K562 (cell line): ENCODE data around the gene RNF41. TPM values are rescaled to one million over a fixed set of nuclear protein-coding genes. Genes with fewer than 3 reads are reported as not detected.
A peak's percentile ranks its signal among the peaks of the same experiment; 100 is the strongest.

ENCODE experiments used
- ATF7 ChIP-seq: fragments of 450-650 bp; IDR thresholded peaks from 2 replicates; pipeline ENCODE4 v1.7.1; 2014; ENCODE audit warnings: mild to moderate bottlenecking, moderate library complexity
- BHLHE40 ChIP-seq: IDR thresholded peaks from 2 replicates; pipeline ENCODE4 v1.6.1; 2011; ENCODE audit warnings: low read length, improper control_type of control experiment
- CHD1 ChIP-seq: fragments of 200-600 bp; sonication (generic); IDR thresholded peaks from one replicate; pipeline ENCODE4 v1.6.1; 2012; ENCODE audit warnings: mild to moderate bottlenecking, moderate library complexity, low read length, inconsistent platforms
- DPF2 ChIP-seq: fragments of 450-650 bp; IDR thresholded peaks from 2 replicates; pipeline ENCODE4 v1.6.1; 2016
- ETV1 ChIP-seq: fragments of 450-650 bp; conservative IDR thresholded peaks from 2 replicates; pipeline ENCODE4 v1.6.1; 2016; ENCODE audit warnings: missing genetic modification characterization, control low read depth, low read depth, missing compliant biosample characterization
- FOXP1 ChIP-seq: sonication (generic); formaldehyde crosslinking; IDR thresholded peaks from 2 replicates; pipeline ENCODE4 v1.8.0; 2022; ENCODE audit warnings: mild to moderate bottlenecking, missing genetic modification reagents
- GABPA ChIP-seq: fragments of 200-800 bp; sonication (Bioruptor generic); conservative IDR thresholded peaks from 2 replicates; pipeline ENCODE4 v1.6.1; 2016; ENCODE audit warnings: low read depth, missing genetic modification characterization, missing compliant biosample characterization
- GTF2F1 ChIP-seq: IDR thresholded peaks from 2 replicates; pipeline ENCODE4 v1.6.1; 2011; ENCODE audit warnings: low read depth, low read length, improper control_type of control experiment
- NR1H2 ChIP-seq: sonication (generic); formaldehyde crosslinking; IDR thresholded peaks from 2 replicates; pipeline ENCODE4 v1.4.0; 2020; ENCODE audit warnings: mild to moderate bottlenecking, missing genetic modification reagents
- PHB2 ChIP-seq: fragments of 450-650 bp; IDR thresholded peaks from 2 replicates; pipeline ENCODE4 v1.6.1; 2017; ENCODE audit warnings: low read depth
- POLR2A ChIP-seq: fragments of 450-650 bp; conservative IDR thresholded peaks from 2 replicates; pipeline ENCODE4 v1.6.1; 2016
- POLR2AphosphoS5 ChIP-seq: IDR thresholded peaks from 2 replicates; pipeline ENCODE4 v1.6.1; 2011; ENCODE audit warnings: mild to moderate bottlenecking, low read depth, low read length, moderate library complexity; ENCODE audit not compliant: control insufficient read depth, insufficient read depth
- TEAD4 ChIP-seq, 2 experiments: sonication (generic) in 1 of 2; formaldehyde crosslinking in 1 of 2; IDR thresholded peaks; 2 replicates each; pipeline versions ENCODE4 v1.6.1 to v1.8.0; 2012 to 2022; ENCODE audit warnings: borderline replicate concordance in 1 of 2, inconsistent platforms in 1 of 2, low read length in 1 of 2, mild to moderate bottlenecking in 1 of 2, missing genetic modification reagents in 1 of 2
- ZKSCAN3 ChIP-seq: fragments of 250-450 bp; sonication (Bioruptor Pico); IDR thresholded peaks from 2 replicates; pipeline ENCODE4 v1.4.0; 2020
- ZNF830 ChIP-seq: fragments of 250-450 bp; sonication (Bioruptor Pico); IDR thresholded peaks from 2 replicates; pipeline ENCODE4 v1.5.0; 2021; ENCODE audit warnings: mild to moderate bottlenecking
- polyA plus RNA-seq, 8 experiments: library from polyadenylated mRNA; depleted of rRNA in 4 of 8; stranded (reverse) in 5 of 8; unstranded in 3 of 8; fragments of >200 nt; fragmentation: Nextera tagmentation in 2 of 8; fragmentation: Illumina TruSeq in 1 of 8; extraction: Ambion mirVana in 2 of 8; extraction: Trizol in 1 of 8; gene quantifications; 2 replicates each; pipeline versions ENCODE4 v1.2.1 to v1.2.3, GENCODE V29; 2011 to 2014; ENCODE audit warnings: inconsistent platforms in 1 of 8, missing spikeins in 1 of 8
- total RNA-seq, 7 experiments: library from RNA; depleted of rRNA in 6 of 7; stranded (reverse); fragments of >200 nt in 6 of 7; fragmentation: Illumina TruSeq in 2 of 7; extraction: Trizol in 2 of 7; gene quantifications; 2 replicates each; pipeline versions ENCODE4 v1.2.1 to v1.2.3, GENCODE V29; 2011 to 2021; ENCODE audit warnings: low replicate concordance in 1 of 7
- TF ChIP-seq, protein P1 (sequence below): fragments of 450-650 bp; IDR thresholded peaks from 2 replicates; pipeline ENCODE4 v1.6.1; 2017; ENCODE audit warnings: mild to moderate bottlenecking, moderate library complexity

The RNF41 gene
- total and polyA plus RNA-seq, 9 of the 15 experiments (the other 6 are each of a cell fraction or from before 2014, with no cell fraction given): 28.2 to 46.8 (median 33.8) TPM

DNA sequence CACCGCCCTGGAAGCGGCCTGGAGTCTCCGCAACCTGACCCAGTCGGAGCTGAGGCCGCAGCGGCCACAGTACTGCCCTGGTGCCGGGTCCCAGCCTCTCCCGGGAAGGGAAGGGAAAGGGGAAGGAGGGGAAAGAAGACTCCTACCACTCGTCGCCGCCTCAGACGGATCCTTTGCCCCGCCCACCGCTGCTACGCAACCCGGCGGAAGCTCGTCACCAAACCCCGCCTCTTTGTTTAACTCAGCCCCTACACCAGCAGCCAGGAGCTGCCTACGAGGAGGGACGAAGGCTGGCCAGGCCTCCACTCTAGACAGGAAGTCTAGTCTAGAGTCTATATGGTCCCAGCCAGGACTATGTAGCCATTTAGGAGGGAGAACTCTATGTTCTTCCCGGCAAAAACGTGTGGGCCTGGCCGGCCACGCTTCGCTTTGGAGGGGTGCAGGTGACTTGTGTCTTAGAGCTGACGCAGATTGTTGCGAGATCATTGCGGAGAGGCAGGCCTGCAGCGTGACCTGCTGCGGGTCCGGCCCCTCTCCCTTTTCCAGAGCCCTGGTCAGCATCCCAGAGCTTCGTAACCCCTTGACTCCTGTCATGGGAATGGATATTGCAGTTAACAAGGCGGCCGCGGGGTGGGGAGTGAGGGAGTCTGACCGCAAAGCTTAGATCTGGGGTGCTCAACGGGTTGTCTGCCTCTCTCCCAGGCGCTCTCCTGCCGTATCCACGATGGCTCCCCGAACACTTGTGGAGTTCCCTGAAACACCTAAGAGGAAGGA, at the start of gene RNF41 (continued):
- TF ChIP-seq, protein P1, sequence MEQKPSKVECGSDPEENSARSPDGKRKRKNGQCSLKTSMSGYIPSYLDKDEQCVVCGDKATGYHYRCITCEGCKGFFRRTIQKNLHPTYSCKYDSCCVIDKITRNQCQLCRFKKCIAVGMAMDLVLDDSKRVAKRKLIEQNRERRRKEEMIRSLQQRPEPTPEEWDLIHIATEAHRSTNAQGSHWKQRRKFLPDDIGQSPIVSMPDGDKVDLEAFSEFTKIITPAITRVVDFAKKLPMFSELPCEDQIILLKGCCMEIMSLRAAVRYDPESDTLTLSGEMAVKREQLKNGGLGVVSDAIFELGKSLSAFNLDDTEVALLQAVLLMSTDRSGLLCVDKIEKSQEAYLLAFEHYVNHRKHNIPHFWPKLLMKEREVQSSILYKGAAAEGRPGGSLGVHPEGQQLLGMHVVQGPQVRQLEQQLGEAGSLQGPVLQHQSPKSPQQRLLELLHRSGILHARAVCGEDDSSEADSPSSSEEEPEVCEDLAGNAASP: no peak
- TF ChIP-seq PHB2 (0 out of 2 replicates have a peak, but pooled peaks have one; percentile 16), POLR2A (peak; percentile 96), FOXP1 (peak; percentile 80; the same call in 1 of the 2 replicates), BHLHE40 (peak; percentile 50), GABPA (tag) (peak; percentile 92), GTF2F1 (0 out of 2 replicates have a peak, but pooled peaks have one; percentile 40), ATF7 (peak; percentile 28; the same call in 1 of the 2 replicates), ZKSCAN3 (CRISPR knock-in tag) (no peak), ETV1 (peak; percentile 64), TEAD4 (IDR thresholded peaks at IDR 0.05; ENCODE audit: low read length) (0 out of 2 replicates have a peak, but pooled peaks have one; percentile 24), TEAD4 (CRISPR knock-in tag; IDR thresholded peaks at IDR 0.05; ENCODE audit: borderline replicate concordance) (no peak), NR1H2 (CRISPR knock-in tag) (no peak), CHD1 (peak; percentile 72), DPF2 (0 out of 2 replicates have a peak, but pooled peaks have one; percentile 9), ZNF830 (0 out of 2 replicates have a peak, but pooled peaks have one; percentile 15), POLR2AphosphoS5 (peak; percentile 90)
